MCF 10A (cell line): ENCODE results near the gene FAM240B. TPM values are rescaled to one million over a fixed set of nuclear protein-coding genes. Genes with fewer than 3 reads are reported as not detected.

Experiments
- BruUV-seq: library from RNA; stranded (reverse); fragments of 400-500 nt; replicated peaks from 2 replicates; lab custom pipeline; 2021; lab: Mats Ljungman, UMichigan
- CTCF ChIA-PET: fragments of 300-600 bp; sonication (Branson Sonifier 250); formaldehyde crosslinking; extraction: SDS; loops from one replicate; lab custom pipeline; 2021; ENCODE audit warnings: antibody characterized with exemption, inconsistent platforms; lab: Yijun Ruan, JAX
- POLR2A ChIA-PET: fragments of 300-600, 350-650 bp; sonication (Branson Sonifier 250); formaldehyde crosslinking; extraction: SDS; loops from one replicate; lab custom pipeline; 2020; ENCODE audit warnings: antibody characterized with exemption, inconsistent platforms; lab: Yijun Ruan, JAX
- DNase-seq: peaks from one replicate; pipeline ENCODE4 v3.0.0-alpha.2; 2018; ENCODE audit not compliant: unreplicated experiment
- H3K27ac Mint-ChIP-seq: one replicate; pipeline ENCODE4 v1.8.0; 2022; ENCODE audit warnings: mild to moderate bottlenecking, low read depth, mixed read lengths; ENCODE audit not compliant: unreplicated experiment
- H3K27me3 Mint-ChIP-seq: one replicate; pipeline ENCODE4 v1.8.0; 2022; ENCODE audit warnings: mixed read lengths; ENCODE audit not compliant: insufficient read depth, unreplicated experiment
- H3K36me3 Mint-ChIP-seq: one replicate; pipeline ENCODE4 v1.8.0; 2022; ENCODE audit warnings: mild to moderate bottlenecking, moderate library complexity, mixed read lengths; ENCODE audit not compliant: insufficient read depth, unreplicated experiment
- H3K4me1 Mint-ChIP-seq: one replicate; pipeline ENCODE4 v1.8.0; 2022; ENCODE audit warnings: mixed read lengths; ENCODE audit not compliant: insufficient read depth, unreplicated experiment
- H3K4me3 Mint-ChIP-seq: one replicate; pipeline ENCODE4 v1.8.0; 2022; ENCODE audit warnings: mild to moderate bottlenecking, moderate library complexity, mixed read lengths; ENCODE audit not compliant: unreplicated experiment
- H3K9me3 Mint-ChIP-seq: one replicate; pipeline ENCODE4 v1.8.0; 2022; ENCODE audit warnings: mixed read lengths; ENCODE audit not compliant: unreplicated experiment
- intact Hi-C: fragments of 100-400 bp; cut with micrococcal nuclease; formaldehyde crosslinking; loops from 2 replicates; pipeline ENCODE4 v1.14.1; 2022
- total RNA-seq: library from RNA; stranded (reverse); gene quantifications from 2 replicates; pipeline ENCODE4 v1.2.3, GENCODE V29; 2022
- TF ChIP-seq, protein P1 (sequence below): fragments of 200-600 bp; IDR thresholded peaks from one replicate; pipeline ENCODE4 v1.8.0; 2022; ENCODE audit warnings: antibody characterized with exemption, mild to moderate bottlenecking; ENCODE audit not compliant: unreplicated experiment

Gene FAM240B
- total RNA-seq, 1 experiment from 2014 or later = not detected

DNA sequence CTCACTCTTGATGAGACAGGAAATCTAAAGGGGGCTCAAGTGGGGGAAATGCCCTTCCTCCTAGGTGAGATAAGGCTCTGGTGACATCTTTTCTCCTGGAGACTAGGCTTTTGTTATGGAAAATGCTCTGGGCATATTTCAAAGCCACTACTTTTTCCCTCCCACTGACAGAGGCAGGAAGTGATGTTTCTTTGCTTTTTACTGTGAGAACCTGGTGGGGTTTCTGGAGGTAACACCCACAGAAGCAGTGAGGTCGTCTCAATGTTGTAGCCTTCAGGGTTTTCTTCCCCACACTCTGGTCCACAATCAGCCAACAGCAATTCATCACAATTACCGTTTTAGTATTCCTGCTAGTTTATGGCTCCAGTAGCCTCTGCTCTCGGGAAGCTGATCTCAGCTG is 41.4 kb upstream of the FAM240B start:
- H3K27ac Mint-ChIP-seq = no peak overlapping the region

DNA sequence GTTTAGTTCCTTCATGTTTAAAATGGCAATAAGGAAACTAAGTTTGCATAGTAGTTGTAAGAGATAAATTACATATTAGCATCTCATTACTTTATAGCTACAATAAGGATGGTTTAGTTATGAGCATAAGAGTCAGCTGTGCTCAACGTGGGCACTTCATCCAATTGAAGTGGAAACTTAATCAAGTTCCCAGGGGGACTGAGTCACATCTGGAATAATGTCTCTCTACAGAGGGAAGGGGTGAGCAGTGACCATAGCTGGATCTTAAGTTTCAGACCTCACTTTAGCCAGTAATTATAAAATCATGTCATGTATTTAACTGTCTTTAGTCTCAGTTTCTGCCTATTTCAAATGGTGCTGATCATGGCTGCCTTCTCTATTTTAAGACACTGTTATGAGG is 36.8 kb upstream of the FAM240B start:
- Mint-ChIP-seq H3K9me3 (no peaks in the 10 kb centered on the region), H3K36me3 (peaks cover 4% of the 10 kb centered on the region), H3K27ac (no peak overlapping the region), H3K4me3 (no peak overlapping the region), H3K4me1 (no peaks in the 10 kb centered on the region), H3K27me3 (no peaks in the 10 kb centered on the region)
- TF ChIP-seq, protein P1, sequence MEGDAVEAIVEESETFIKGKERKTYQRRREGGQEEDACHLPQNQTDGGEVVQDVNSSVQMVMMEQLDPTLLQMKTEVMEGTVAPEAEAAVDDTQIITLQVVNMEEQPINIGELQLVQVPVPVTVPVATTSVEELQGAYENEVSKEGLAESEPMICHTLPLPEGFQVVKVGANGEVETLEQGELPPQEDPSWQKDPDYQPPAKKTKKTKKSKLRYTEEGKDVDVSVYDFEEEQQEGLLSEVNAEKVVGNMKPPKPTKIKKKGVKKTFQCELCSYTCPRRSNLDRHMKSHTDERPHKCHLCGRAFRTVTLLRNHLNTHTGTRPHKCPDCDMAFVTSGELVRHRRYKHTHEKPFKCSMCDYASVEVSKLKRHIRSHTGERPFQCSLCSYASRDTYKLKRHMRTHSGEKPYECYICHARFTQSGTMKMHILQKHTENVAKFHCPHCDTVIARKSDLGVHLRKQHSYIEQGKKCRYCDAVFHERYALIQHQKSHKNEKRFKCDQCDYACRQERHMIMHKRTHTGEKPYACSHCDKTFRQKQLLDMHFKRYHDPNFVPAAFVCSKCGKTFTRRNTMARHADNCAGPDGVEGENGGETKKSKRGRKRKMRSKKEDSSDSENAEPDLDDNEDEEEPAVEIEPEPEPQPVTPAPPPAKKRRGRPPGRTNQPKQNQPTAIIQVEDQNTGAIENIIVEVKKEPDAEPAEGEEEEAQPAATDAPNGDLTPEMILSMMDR = no peak
- intact Hi-C loops = no loop called here
- CTCF ChIA-PET = no interaction called here
- POLR2A ChIA-PET = interaction anchor here (1.3 kb wide), 1 partner anchor 11 kb away, joined by 4 read pairs; no protein-coding TSS in a partner anchor
- BruUV-seq = no TSS peak
- no peak for DNase-seq

More for the DNA sequence above, 41.4 kb upstream of the FAM240B start:
- H3K4me3 Mint-ChIP-seq = no peak overlapping the region
- no peak for DNase-seq
- POLR2A ChIA-PET = no interaction called here
- no peaks in the 10 kb centered on the region for H3K4me1 Mint-ChIP-seq
- intact Hi-C loops = no loop called here
- BruUV-seq = no TSS peak
- no peaks in the 10 kb centered on the region for H3K27me3 Mint-ChIP-seq
- TF ChIP-seq, protein P1 = no peak
- H3K36me3 Mint-ChIP-seq = peaks cover 4% of the 10 kb centered on the region
- CTCF ChIA-PET = no interaction called here
- H3K9me3 Mint-ChIP-seq = no peaks in the 10 kb centered on the region

DNA sequence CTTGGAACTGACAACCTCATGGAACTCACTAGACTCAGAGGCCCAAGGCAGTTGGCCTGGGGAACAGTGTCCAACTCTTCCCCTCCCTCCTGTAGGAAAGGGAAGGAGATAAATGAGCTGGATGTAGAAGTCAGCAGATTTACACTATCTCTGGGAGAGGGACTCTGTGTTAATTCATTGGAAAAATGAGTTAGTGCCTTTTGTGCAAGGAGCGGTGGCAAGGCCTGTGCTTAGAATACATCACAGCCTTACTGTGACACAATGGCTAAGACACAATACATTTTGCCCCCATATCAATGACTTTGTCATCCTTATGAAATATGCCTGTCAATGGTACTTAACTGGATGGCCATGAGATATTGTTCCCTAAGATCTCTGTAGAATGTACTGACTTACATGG is 28.0 kb upstream of the FAM240B start:
- no peaks in the 10 kb centered on the region for H3K9me3 Mint-ChIP-seq
- POLR2A ChIA-PET = no interaction called here
- CTCF ChIA-PET = no interaction called here
- TF ChIP-seq, protein P1 = no peak
- H3K4me3 Mint-ChIP-seq = no peak overlapping the region
- H3K4me1 Mint-ChIP-seq = no peaks in the 10 kb centered on the region
- no peak for DNase-seq
- H3K27ac Mint-ChIP-seq = no peak overlapping the region
- H3K27me3 Mint-ChIP-seq = no peaks in the 10 kb centered on the region
- no TSS peak for BruUV-seq
- intact Hi-C loops = no loop called here
- H3K36me3 Mint-ChIP-seq = no peaks in the 10 kb centered on the region

DNA sequence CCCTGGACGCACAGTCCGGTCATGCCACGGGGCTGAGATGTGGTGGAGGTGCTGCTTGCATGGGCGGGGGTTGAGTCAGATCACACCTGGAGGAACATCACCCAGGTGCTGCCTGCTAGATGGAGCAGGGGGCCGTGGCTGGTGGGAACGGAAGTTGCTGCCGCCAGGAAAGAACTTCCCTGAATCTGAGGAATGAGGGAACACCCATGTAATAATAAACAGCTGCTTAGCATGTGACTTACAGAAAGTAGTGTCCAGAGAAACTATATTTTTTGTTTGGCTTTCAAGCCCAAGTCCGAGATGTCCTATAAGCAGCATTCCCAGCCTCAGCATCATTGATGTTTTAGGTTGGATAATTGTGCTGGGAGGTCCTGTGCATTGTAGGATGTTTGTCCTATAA is 27.1 kb upstream of the FAM240B start:
- no peak overlapping the region for H3K4me3 Mint-ChIP-seq
- H3K27me3 Mint-ChIP-seq = no peaks in the 10 kb centered on the region
- no peaks in the 10 kb centered on the region for H3K4me1 Mint-ChIP-seq
- no TSS peak for BruUV-seq
- CTCF ChIA-PET = interaction anchor here (0.5 kb wide), 1 partner anchor 84 kb away, joined by 3 read pairs; no protein-coding TSS in a partner anchor
- POLR2A ChIA-PET = no interaction called here
- no peaks in the 10 kb centered on the region for H3K36me3 Mint-ChIP-seq
- no peaks in the 10 kb centered on the region for H3K9me3 Mint-ChIP-seq
- intact Hi-C loops = no loop called here
- TF ChIP-seq, protein P1 = no peak
- DNase-seq = no peak
- H3K27ac Mint-ChIP-seq = no peak overlapping the region
